DMS153 (cell line): ENCODE measurements around the gene GPATCH4.
"Not testable (repeated sequence)": the region's sequence is repeated elsewhere in the genome, so short reads cannot be mapped to it uniquely, and the experiment has no call there.

ENCODE experiments used
- DNase-seq: peaks from one replicate; lab custom pipeline; 2025; lab: John Stamatoyannopoulos, UW

The GPATCH4 gene

DNA sequence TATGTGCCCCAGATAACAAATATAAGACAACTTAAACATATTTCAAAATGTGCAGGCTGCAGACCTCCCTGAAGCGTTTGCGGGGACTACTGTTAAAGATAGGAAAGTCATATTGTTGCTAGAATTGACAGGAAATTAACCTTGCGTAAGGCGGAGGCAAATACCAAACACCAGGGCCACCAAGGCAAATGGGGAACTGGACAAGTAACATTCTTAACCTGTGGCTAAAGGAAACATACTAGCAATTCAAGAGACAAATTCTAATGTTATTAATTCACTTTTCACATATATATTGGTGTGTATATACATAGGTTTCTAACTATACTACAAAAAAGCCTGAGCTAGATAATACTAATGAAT lies 24.8 kb upstream of the GPATCH4 start:
- DNase-seq, result no peak

DNA sequence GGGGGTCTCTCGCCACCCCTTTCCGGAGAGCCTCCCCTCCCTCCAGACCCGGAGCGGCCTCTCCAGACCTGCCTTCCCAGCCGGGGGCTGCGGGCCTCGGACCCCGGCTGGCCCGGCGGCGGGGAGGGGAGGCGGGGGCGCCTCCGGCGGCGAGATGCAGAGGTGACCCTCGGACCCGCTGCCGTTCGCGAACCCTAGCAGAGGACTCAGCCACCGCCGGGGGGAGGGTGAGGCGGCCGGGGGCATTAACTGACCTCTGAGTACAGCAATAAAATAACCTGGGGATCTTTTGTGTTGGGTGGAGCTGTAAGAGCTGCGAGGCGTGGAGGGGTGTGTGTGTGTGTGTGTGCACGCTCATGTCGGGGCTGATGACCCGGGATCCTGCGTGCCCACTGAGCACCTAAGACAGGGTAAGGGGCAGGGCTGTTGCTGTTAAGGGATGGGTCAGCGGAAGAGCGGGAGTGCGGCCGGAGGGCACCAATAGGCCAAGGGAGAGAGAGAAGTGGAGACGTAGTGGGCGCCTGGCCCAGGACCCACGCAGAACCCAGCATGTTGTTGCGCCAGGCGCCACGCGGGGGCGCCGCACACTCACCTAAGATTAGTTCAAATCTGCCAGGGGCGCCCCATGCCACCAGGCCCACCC lies 24.3 kb upstream of the GPATCH4 start:
- no peak for DNase-seq

DNA sequence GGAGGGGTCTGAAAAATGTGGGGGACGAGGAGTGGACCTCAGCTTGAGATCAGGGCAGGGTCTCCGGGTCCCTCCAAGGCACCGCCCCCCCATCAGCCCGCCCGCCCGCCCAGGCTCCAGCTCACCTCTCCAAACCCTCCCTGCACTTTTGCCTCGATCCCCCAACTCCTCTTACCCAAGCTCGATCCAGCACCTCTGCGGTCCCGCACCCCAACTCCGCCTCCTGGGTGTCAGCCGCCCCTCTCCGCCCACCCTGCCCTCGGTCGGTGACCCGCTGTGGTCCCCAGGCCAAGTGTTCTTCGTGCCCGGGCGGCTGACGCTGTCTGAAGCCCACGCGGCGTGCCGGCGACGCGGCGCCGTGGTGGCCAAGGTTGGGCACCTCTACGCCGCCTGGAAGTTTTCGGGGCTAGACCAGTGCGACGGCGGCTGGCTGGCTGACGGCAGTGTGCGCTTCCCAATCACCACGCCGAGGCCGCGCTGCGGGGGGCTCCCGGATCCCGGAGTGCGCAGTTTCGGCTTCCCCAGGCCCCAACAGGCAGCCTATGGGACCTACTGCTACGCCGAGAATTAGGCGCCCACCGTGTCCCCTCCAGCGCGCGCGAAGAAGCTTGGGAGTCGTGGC lies 23.6 kb upstream of the GPATCH4 start:
- no peak for DNase-seq

DNA sequence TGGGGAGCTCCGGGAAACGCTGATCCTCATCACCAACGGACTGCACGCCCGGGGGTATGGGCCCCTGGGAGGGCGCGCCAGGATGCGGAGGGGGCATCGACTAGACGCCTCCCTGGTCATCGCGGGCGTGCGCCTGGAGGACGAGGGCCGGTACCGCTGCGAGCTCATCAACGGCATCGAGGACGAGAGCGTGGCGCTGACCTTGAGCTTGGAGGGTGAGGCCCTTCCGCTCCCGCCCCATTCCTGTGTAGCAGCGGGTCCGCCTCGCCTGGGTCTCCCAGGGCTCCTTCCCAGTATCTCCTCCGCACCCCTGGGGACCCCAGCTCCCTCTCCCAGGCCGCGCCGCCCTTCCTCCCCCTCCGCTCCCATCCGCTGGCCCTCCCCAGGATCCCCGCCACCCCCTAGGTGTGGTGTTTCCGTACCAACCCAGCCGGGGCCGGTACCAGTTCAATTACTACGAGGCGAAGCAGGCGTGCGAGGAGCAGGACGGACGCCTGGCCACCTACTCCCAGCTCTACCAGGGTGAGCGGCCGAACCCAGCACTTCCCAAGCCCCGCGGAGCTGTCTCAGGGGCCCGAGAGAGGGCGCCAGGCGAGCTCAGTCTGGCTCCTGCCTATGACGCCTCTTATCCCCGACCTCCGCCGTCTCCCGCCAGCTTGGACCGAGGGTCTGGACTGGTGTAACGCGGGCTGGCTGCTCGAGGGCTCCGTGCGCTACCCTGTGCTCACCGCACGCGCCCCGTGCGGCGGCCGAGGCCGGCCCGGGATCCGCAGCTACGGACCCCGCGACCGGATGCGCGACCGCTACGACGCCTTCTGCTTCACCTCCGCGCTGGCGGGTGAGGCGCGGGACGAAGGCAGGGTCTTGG lies 22.9 kb upstream of the GPATCH4 start:
- no peak for DNase-seq

DNA sequence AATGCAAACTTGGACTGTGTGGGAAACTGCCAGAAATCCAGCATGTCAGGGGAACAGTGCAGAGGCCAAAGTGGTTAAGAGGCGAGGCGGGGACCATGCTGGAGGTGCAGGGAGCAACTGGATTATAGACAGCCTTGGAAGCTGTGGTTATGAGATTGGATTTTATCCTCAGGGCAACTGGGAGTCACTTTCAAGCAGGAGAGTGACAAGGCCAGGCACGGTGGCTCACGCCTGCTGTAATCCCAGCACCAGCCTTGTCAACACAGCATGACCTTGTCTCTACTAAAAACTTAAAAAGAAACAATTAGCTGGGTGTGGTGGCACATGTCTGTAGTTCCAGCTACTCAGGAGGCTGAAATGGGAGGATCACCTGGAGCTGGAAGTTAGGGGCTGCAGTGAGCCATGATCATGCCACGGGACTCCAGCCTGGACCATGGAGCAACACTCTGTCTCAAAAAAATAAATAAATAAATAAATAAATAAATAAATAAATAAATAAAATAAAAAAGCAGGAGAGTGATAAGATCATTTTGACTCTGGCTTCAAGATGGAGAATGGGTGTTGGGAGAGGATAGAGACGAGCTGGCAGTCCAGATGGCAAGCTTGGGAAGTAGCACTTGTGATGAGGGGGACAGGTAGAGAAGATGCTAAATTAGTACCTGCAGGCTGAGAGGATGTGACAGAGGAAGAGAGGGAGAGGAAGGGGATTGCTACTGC lies 21.5 kb upstream of the GPATCH4 start:
- no peak for DNase-seq

DNA sequence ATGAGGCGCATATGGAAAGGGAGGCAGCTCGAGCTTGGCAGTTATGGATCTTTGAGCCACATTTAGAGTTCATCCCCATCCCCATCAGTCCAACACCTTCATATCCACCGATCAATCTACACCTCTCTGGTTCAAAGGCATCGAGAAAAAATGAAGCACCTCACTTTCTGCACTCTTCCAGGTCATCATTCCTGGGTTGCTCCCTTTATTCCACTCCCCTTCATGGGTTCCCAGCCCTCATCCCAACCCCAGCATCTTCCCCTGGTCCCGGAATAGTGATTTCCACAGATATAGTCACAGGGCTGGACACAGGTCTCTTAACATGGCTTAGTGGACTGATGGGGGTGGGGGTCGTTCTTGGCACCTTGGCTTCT lies 18.3 kb upstream of the GPATCH4 start:
- no peak for DNase-seq

DNA sequence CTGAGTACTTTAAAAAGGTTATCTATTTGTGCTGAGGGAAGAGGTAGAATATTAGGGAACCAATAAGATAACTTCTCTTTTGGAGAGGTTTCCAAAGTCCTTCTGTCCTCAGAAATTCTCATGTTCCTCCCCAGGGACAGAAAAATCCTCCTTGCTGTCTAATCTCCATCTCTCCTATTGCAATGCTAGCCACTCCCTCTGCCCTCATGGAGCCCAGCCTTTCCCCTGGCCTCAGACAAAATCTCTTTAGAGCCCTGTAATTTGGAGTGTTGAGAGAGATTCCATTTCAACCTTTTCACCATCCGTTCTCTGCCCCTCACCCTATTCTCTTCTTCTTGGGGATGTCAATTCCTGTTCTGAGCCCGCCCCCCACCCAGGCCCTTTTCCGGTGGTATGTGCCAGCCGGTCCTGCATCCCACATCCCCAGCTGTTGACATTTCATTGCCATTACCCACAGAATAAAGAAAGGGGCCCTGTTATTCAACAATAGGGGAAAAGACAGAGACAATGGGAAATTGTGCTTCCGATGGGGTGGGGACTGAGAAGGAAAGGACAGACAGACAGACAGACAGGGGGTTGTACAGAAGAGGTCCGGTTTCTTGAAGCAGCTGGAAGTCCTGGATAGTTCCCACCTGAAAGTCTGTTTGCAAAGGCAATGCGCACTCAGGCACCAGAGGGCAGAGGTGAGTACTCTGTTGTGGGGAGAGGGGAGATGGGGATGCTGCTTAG lies 17.7 kb upstream of the GPATCH4 start, which contains the start of gene HAPLN2:
Gene HAPLN2, plus strand, starts transcription at position 563 of the 729 bp plus-strand sequence. CDS start 4,076 bp downstream, outside the sequence.
- DNase-seq, result no peak

DNA sequence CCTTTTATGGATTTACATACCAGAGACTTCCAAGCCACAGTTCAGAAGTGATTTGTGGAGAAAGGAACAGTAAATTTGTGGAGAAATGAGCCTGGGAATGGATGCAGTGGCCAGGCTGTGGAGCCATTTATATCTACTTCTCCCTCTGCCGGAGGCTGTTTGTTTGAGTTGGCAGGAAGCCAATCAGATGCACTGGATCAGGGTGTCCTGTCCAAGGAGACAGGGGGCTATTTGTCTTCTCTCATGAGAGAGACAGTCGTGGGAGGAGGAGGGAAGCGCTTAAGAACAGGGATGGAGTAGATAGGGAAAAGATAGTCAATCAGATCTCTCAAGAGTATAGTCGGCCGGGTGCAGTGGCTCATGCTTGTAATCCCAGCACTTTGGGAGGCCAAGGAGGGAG lies 15.2 kb upstream of the GPATCH4 start:
- DNase-seq, result peak; percentile 43

DNA sequence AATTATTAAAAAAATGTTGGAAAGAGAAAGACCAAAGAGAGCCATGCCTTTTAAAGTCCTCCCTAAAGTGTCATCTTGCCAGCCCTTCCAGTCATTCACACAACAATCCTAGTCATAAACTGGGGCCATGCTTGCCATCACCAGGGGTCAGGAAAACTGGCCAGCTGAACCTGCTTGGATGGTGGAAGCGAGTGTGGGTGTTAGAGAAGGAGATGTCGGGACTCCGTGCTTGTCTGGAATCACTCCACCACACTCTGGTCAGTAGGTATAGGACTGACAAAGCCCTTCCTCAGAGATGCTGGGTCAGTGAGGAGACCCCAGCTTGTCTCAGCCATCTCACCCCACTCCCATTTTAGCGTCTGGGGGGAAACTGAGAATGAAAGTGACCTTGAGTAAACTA lies 14.7 kb upstream of the GPATCH4 start:
- no peak for DNase-seq

DNA sequence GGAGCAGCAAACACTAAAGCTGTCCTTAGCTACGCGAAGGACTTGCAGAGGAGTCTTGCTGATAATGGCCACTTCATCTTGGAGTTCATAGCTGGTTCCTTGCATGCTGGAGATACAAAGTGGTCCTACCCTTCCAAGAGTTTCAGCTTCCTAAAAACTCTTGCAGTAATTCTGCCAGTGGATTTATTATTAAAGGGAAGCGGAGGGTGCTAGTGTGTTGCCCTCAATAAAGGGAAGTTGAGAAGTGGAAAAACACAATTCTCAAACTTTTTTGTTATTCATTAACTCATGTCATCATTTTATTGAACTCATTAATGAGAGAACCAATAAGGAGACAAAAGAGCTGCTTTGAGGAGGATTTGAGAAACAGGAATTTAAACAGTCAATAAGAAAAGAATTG lies 11.4 kb upstream of the GPATCH4 start:
- DNase-seq, result no peak

DNA sequence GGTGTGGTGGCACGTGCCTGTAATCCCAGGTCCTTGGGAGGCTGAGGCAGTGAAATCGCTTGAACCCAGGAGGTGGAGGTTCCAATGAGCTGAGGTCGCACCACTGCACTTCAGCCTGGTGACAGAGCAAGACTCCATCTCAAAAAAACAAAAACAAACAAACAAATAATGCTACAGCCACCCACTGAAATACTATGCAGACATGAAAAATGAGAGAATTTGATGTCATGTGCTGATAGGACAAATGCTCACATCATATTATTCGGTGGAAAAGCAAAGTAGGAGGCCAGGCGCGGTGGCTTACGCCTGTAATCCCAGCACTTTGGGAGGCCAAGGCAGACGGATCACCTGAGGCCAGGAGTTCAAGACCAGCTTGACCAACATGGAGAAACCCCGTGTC lies 8.8 kb upstream of the GPATCH4 start:
- DNase-seq, result not testable (repeated sequence)

DNA sequence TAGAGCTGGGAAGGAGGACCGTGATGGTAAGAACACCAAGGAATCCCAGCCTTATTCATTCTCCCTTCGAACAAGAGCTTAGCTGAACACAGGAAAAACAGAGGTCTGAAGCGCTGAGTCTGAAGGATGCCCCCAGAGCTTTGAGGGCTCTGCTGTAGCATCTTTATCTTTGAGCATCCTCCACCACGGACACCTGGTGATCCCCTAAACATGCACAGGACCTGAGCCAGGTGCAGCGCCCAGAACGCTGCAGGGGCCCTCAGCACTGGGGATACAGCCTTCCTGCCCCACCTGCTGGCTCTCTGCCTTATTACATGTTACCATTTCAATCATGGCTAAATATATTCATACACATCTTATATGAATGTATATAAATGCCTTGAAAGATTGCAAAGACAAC lies 7.7 kb upstream of the GPATCH4 start:
- peak; percentile 25 for DNase-seq

DNA sequence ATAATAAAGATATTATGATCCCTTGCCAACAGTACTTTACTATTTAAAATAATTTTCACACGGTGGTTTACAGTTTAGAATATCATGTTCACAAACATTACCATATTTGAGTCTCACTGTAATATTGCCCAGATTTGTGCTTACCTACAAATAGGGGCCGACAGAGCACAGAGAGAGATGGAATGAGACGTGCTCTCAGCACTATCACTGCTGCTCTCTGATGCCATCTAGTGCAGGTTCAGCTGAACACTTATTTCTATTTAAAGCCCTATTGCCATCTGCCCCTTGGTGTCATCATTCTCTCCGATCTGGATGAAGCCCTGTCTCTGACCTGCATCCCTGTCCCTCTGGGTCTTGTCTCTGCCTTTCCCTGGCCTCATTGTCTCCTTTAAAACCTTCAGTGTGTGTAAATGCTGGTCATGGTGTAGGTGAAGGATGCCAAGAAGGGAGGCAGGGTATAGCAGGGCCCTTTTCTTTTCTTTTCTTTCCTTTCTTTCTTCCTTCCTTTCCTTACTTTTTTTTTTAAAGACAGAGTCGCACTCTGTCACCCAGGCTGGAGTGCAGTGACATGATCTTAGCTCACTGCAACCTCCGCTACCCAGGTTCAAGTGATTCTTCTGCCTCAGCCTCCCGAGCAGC lies 6.9 kb upstream of the GPATCH4 start:
- DNase-seq, result peak; percentile 80

DNA sequence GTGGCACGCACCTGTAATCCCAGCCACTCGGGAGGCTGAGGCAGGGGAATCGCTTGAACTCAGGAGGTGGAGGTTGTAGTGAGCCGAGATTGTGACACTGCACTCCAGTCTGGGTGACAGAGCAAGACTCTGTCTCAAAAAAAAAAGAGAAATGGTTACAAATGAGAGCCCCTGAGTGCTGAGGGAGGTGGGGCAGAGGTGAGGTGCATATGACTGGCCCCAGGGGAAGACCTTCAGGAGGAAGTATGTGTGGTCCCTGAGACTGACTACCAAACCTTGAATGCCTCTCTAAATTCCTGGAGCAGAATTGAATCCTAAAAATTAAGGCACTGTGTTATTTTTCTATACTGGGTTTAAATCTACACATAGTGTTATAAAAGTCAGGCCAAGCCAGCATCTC lies 6.1 kb upstream of the GPATCH4 start:
- not testable (repeated sequence) for DNase-seq

DNA sequence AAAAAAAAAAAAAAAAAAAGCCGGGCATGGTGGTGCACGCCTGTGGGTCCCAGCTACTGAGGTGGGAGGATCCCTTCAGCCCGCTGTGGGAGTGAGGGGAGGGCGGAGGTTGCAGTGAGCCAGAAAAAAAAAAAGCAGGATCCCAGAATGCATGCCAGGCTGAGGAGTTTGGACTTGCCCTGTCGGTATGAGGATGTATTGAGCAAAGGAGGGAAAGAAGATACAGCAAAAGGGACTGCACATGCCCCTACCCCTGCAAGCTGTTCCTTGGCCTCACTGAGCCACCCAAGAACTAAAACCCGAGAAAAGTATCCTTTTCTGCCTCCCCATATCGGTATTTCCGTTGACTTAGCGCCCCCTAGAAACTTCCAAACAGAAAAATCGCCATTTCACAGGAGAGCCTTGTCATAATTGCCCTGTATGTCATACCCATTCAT lies 1.3 kb upstream of the GPATCH4 start:
- DNase-seq, result no peak

DNA sequence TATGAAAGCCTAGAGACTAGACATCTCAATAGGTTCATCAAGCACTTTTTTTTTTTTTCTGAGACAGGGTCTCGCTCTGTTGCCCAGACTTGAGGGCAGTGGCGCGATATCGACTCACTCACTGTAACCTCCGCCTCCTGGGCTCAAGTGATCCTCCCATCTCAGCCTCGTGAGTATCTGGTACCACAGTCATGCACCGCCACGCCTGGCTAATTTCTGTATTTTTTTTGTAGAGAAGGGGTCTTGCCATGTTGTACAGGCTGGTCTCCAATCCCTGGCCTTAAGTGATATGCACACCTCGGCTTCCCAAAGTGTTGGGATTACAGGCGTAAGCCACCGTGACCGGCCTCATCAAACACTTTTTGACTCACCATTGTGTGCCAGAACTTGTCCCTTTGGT lies 613 bp upstream of the GPATCH4 start:
- no peak for DNase-seq

DNA sequence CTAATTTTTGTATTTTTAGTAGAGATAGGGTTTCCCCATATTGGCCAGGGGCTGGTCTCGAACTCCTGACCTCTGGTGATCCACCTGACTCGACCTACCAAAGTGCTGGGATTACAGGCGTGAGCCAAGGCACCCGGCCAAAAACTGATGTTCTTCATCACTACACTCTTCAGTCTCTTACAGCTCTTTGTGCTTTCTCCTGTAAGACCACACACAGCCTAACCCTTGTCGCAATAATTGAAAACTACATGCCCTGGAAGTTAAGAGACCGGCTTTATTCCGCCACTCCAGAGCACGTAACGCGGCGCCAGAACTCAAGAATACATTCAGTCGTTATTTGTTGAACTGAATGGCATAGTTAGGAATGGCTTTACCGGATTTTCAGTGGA lies 552 bp downstream of the GPATCH4 start:
- DNase-seq, result no peak

DNA sequence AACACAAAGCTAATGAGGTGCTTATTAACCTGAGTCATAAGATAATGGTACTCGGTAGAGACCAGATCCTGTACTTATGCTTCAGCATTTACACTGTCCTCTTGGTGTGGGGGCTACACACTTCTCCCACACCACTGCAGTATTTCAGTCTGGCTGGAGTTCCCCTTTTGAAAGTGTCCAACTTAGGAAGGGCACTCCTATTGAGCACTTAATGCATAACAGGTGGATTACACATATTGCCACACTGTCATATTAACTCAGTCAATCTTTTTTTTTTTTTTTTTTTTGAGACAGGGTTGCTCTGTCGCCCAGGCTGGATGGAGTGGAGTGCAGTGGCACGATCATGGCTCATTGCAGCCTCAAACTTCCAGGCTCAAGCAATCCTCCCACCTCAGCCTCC lies 1.5 kb downstream of the GPATCH4 start:
- no peak for DNase-seq

DNA sequence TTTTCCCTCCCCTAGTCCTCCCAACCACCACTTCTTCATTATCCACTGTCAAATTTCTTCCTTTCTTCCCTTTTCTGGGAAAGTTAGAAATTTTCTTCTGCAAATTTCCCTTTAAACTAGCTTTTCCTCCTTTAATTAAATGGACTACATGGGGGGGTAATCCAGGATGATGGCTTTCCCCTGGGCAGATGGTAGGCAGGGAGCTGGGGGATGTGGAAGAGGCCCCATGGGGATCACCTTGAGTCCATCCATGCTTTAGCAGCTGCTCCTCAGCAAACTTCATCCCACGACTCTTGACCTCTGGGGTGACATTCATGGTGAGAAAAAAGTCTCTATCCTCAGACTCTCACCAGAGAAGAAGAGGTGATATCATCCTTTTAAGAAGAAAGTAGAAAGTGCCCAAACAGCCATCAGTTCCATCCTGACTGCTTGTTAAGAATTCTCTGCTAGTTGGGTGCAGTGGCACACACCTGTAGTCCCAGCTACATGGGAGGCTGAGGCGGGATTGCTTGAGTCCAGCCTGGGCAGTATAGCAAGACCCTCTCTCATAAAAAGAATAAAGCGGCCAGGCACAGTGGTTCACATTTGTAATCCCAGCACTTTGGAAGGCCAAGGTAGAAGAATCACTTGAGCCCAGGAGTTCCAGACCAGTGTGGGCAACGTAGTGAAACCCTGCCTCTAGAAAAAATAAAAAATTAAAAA lies 2.4 kb downstream of the GPATCH4 start:
- DNase-seq, result no peak

DNA sequence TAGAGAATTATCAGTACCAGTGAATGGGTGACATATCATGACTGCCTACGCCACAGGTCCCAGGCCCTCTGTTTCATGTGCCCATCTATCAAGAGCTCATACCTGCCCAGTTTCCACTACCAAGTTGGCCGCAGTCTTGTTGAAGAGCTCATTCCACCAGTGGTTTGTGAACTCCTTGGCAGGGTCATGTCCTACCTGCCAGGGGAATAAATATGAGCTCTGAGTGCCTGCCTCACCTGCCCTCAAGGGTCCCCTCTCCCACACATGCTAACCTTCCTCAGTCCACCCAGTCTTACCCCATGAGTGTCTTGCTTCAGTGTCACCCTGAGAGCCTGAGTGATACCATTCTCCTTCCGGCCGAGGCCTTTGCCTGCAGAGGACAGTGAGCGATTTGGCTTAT lies 3.2 kb downstream of the GPATCH4 start:
- no peak for DNase-seq

DNA sequence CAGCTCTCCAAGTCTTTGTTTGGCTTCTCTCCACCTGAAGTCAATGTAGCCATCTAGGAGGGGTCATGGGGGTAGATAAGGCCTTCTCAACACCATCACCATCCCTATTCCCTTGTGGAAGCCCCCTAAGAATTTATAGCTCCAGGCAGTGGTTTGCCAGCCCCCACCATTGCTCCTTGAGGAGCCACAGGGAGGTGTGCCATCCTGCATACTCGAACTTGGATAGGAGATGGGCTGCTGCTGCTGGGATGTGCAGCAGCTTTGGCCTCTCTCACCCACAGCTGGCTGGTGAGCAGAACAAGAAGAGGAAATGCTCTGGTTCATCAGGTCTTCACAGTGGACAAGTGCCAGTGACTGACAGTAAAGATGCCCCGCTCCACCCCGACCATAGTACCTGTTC lies 4.9 kb downstream of the GPATCH4 start:
- no peak for DNase-seq
